ENCODE measurements around the gene ATP6V0A1. TPM values are rescaled to one million over a fixed set of nuclear protein-coding genes. Genes with fewer than 3 reads are reported as not detected.

Gene ATP6V0A1
- total and polyA plus RNA-seq, 4 donors = 71.1 to 321 (median 199) TPM

- no peak for DNase-seq (ENCODE audit: low read depth in 4 of 6, low spot score in 6 of 6)
- Histone ChIP-seq H3K9me3 (ENCODE audit: control insufficient read depth, insufficient read depth, low read length) (no peaks in the 10 kb centered on the region), H3K27ac (ENCODE audit: low read depth, low read length) (no peak overlapping the region), H3K27me3 (ENCODE audit: control insufficient read depth, insufficient read depth, low read length) (no peaks in the 10 kb centered on the region), H3K4me1 (ENCODE audit: control insufficient read depth, insufficient read depth, low read length) (no peaks in the 10 kb centered on the region), H3K36me3 (ENCODE audit: control insufficient read depth, insufficient read depth, low read length) (peaks cover 74% of the 10 kb centered on the region), H3K4me3 (ENCODE audit: low read depth, low read length) (no peak overlapping the region)
- 100% methylated on average over 1 of the region's 4 CpGs for WGBS (ENCODE audit: insufficient coverage)
These were observed 36.0 kb downstream of the ATP6V0A1 start for GRCh38 chr17:42494673-42495072.

DNA sequence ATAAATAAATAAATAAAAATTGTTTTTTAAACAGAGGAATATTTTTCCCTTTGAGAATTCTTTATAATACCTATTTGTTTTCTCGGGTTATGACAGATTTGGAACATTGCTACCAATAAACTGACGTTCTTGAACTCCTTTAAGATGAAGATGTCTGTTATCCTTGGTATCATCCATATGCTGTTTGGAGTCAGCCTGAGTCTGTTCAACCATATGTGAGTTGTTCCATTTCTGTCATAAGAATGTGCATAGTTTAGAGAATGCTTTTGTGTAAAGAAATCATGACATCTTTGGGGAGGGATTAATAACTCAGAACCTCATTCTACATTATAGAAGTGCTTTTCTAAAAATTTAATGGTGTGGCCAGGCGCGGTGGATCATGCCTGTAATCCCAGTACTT, 40.1 kb downstream of the ATP6V0A1 start:
- Histone ChIP-seq H3K4me3 (ENCODE audit: low read depth, low read length) (no peak overlapping the region), H3K27ac (ENCODE audit: low read depth, low read length) (no peak overlapping the region), H3K9me3 (ENCODE audit: control insufficient read depth, insufficient read depth, low read length) (no peaks in the 10 kb centered on the region), H3K4me1 (ENCODE audit: control insufficient read depth, insufficient read depth, low read length) (no peaks in the 10 kb centered on the region), H3K27me3 (ENCODE audit: control insufficient read depth, insufficient read depth, low read length) (no peaks in the 10 kb centered on the region), H3K36me3 (ENCODE audit: control insufficient read depth, insufficient read depth, low read length) (peaks cover 67% of the 10 kb centered on the region)
- WGBS (ENCODE audit: insufficient coverage) = 80% methylated on average over 1 of the region's 4 CpGs
- DNase-seq (ENCODE audit: low read depth in 4 of 6, low spot score in 6 of 6) = peak in 1 of 6 donors; percentile 44

GRCh38 chr17:42502091-42502490, 43.4 kb downstream of the ATP6V0A1 start:
- no peak for DNase-seq (ENCODE audit: low read depth in 4 of 6, low spot score in 6 of 6)
- no peak overlapping the region for H3K4me3 ChIP-seq (ENCODE audit: low read depth, low read length)
- no peaks in the 10 kb centered on the region for H3K4me1 ChIP-seq (ENCODE audit: control insufficient read depth, insufficient read depth, low read length)
- peaks cover 55% of the 10 kb centered on the region for H3K36me3 ChIP-seq (ENCODE audit: control insufficient read depth, insufficient read depth, low read length)
- H3K27me3 ChIP-seq (ENCODE audit: control insufficient read depth, insufficient read depth, low read length) = no peaks in the 10 kb centered on the region
- 97% methylated on average over 3 of the region's 5 CpGs for WGBS (ENCODE audit: insufficient coverage)
- H3K9me3 ChIP-seq (ENCODE audit: control insufficient read depth, insufficient read depth, low read length) = no peaks in the 10 kb centered on the region
- H3K27ac ChIP-seq (ENCODE audit: low read depth, low read length) = no peak overlapping the region

- Histone ChIP-seq H3K27me3 (ENCODE audit: control insufficient read depth, insufficient read depth, low read length) (no peaks in the 10 kb centered on the region), H3K4me1 (ENCODE audit: control insufficient read depth, insufficient read depth, low read length) (no peaks in the 10 kb centered on the region), H3K27ac (ENCODE audit: low read depth, low read length) (no peak overlapping the region), H3K9me3 (ENCODE audit: control insufficient read depth, insufficient read depth, low read length) (no peaks in the 10 kb centered on the region), H3K4me3 (ENCODE audit: low read depth, low read length) (no peak overlapping the region), H3K36me3 (ENCODE audit: control insufficient read depth, insufficient read depth, low read length) (peaks cover 55% of the 10 kb centered on the region)
- DNase-seq (ENCODE audit: low read depth in 4 of 6, low spot score in 6 of 6) = no peak
- no CpG with 5 or more reads among the region's 1 CpG for WGBS (ENCODE audit: insufficient coverage)
These were observed 44.2 kb downstream of the ATP6V0A1 start for GRCh38 chr17:42502926-42503325.

DNA sequence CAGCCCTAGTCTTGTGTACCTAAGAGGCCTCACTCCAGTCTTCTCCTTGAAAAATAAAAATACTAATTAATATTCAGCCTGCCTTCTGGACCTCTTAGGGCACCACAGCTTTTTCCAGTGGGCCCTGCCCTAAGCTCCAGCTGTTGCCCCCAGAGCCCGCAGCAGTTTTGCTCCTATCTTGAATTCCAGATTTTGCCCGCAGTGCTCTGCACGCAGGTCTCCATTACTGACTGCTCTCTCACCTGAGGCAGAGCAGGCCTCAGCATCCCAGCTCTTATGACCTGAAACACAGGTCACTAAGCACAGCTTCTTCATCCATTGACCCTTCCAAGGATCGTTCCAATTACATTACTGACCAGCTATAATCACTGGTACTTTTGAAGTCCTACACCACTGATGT, 49.0 kb downstream of the ATP6V0A1 start:
- Histone ChIP-seq H3K4me1 (ENCODE audit: control insufficient read depth, insufficient read depth, low read length) (peaks cover 3% of the 10 kb centered on the region), H3K4me3 (ENCODE audit: low read depth, low read length) (no peak overlapping the region), H3K9me3 (ENCODE audit: control insufficient read depth, insufficient read depth, low read length) (no peaks in the 10 kb centered on the region), H3K27ac (ENCODE audit: low read depth, low read length) (no peak overlapping the region), H3K36me3 (ENCODE audit: control insufficient read depth, insufficient read depth, low read length) (peaks cover 68% of the 10 kb centered on the region), H3K27me3 (ENCODE audit: control insufficient read depth, insufficient read depth, low read length) (no peaks in the 10 kb centered on the region)
- WGBS (ENCODE audit: insufficient coverage) = 94% methylated on average over 3 of the region's 4 CpGs
- no peak for DNase-seq (ENCODE audit: low read depth in 4 of 6, low spot score in 6 of 6)

GRCh38 chr17:42508426-42509165, 49.9 kb downstream of the ATP6V0A1 start:
- peaks cover 5% of the 10 kb centered on the region for H3K4me1 ChIP-seq (ENCODE audit: control insufficient read depth, insufficient read depth, low read length)
- H3K27ac ChIP-seq (ENCODE audit: low read depth, low read length) = no peak overlapping the region
- no peaks in the 10 kb centered on the region for H3K27me3 ChIP-seq (ENCODE audit: control insufficient read depth, insufficient read depth, low read length)
- no peak overlapping the region for H3K4me3 ChIP-seq (ENCODE audit: low read depth, low read length)
- no peaks in the 10 kb centered on the region for H3K9me3 ChIP-seq (ENCODE audit: control insufficient read depth, insufficient read depth, low read length)
- 86% methylated on average over 9 of the region's 12 CpGs for WGBS (ENCODE audit: insufficient coverage)
- peaks cover 74% of the 10 kb centered on the region for H3K36me3 ChIP-seq (ENCODE audit: control insufficient read depth, insufficient read depth, low read length)
- no peak for DNase-seq (ENCODE audit: low read depth in 4 of 6, low spot score in 6 of 6)

GRCh38 chr17:42509409-42509808, 50.7 kb downstream of the ATP6V0A1 start:
- no peaks in the 10 kb centered on the region for H3K9me3 ChIP-seq (ENCODE audit: control insufficient read depth, insufficient read depth, low read length)
- H3K4me3 ChIP-seq (ENCODE audit: low read depth, low read length) = no peak overlapping the region
- H3K27me3 ChIP-seq (ENCODE audit: control insufficient read depth, insufficient read depth, low read length) = no peaks in the 10 kb centered on the region
- H3K27ac ChIP-seq (ENCODE audit: low read depth, low read length) = no peak overlapping the region
- 86% methylated on average over 3 of the region's 5 CpGs for WGBS (ENCODE audit: insufficient coverage)
- peaks cover 5% of the 10 kb centered on the region for H3K4me1 ChIP-seq (ENCODE audit: control insufficient read depth, insufficient read depth, low read length)
- H3K36me3 ChIP-seq (ENCODE audit: control insufficient read depth, insufficient read depth, low read length) = peaks cover 79% of the 10 kb centered on the region
- DNase-seq (ENCODE audit: low read depth in 4 of 6, low spot score in 6 of 6) = no peak

DNA sequence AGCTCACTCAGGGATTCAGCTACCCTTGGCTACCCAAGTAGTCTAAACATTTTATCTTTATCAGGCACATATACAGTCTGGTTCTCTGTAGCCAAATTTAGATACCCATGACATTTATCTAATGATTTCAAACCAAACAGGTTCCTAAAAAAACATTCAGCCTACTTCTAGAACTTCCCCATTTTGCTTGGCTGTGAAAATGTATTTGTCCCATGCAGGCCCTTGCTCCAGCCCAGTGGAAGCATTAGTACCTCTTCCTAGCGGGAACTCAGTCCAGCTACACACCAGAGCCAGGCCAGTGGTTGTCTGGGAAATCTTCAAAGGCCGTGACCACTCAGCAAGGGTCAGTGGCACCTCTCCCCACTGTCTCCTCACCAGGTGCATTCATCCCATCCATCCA, 51.2 kb downstream of the ATP6V0A1 start:
- 100% methylated on average over 2 of the region's 2 CpGs for WGBS (ENCODE audit: insufficient coverage)
- Histone ChIP-seq H3K4me3 (ENCODE audit: low read depth, low read length) (no peak overlapping the region), H3K27ac (ENCODE audit: low read depth, low read length) (no peak overlapping the region), H3K4me1 (ENCODE audit: control insufficient read depth, insufficient read depth, low read length) (peaks cover 5% of the 10 kb centered on the region), H3K27me3 (ENCODE audit: control insufficient read depth, insufficient read depth, low read length) (no peaks in the 10 kb centered on the region), H3K9me3 (ENCODE audit: control insufficient read depth, insufficient read depth, low read length) (no peaks in the 10 kb centered on the region), H3K36me3 (ENCODE audit: control insufficient read depth, insufficient read depth, low read length) (peaks cover 84% of the 10 kb centered on the region)
- DNase-seq (ENCODE audit: low read depth in 4 of 6, low spot score in 6 of 6) = no peak

DNA sequence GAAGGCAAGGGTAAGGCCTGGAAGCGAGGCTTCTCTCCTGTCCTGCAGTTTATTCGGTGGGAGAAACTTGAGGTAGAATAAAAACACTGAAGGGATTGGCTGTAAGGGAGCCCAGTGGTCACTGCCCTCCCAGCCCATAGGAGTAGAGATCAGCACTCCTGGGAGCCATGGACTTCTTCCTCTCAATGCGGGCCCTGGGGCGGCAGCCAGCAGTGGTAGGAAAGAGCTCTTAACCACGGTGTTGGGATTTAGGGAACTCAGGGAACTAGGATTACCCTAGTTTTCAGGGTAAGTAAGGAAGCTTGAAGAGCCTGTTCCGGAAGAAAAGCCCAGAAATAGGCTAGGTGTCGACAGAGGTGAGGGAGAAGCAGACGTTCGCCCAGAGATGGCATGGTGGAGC, 53.6 kb downstream of the ATP6V0A1 start:
- peaks cover 6% of the 10 kb centered on the region for H3K4me1 ChIP-seq (ENCODE audit: control insufficient read depth, insufficient read depth, low read length)
- no peaks in the 10 kb centered on the region for H3K27me3 ChIP-seq (ENCODE audit: control insufficient read depth, insufficient read depth, low read length)
- no peak for DNase-seq (ENCODE audit: low read depth in 4 of 6, low spot score in 6 of 6)
- 93% methylated on average over 9 of the region's 9 CpGs for WGBS (ENCODE audit: insufficient coverage)
- peak overlapping the region; percentile 59 for H3K27ac ChIP-seq (ENCODE audit: low read depth, low read length)
- no peak overlapping the region for H3K4me3 ChIP-seq (ENCODE audit: low read depth, low read length)
- no peaks in the 10 kb centered on the region for H3K9me3 ChIP-seq (ENCODE audit: control insufficient read depth, insufficient read depth, low read length)
- peaks cover 92% of the 10 kb centered on the region for H3K36me3 ChIP-seq (ENCODE audit: control insufficient read depth, insufficient read depth, low read length)

GRCh38 chr17:42512733-42513251, 54.1 kb downstream of the ATP6V0A1 start:
- Histone ChIP-seq H3K4me1 (ENCODE audit: control insufficient read depth, insufficient read depth, low read length) (peaks cover 10% of the 10 kb centered on the region), H3K27me3 (ENCODE audit: control insufficient read depth, insufficient read depth, low read length) (no peaks in the 10 kb centered on the region), H3K36me3 (ENCODE audit: control insufficient read depth, insufficient read depth, low read length) (peaks cover 90% of the 10 kb centered on the region), H3K27ac (ENCODE audit: low read depth, low read length) (peak overlapping the region; percentile 59), H3K9me3 (ENCODE audit: control insufficient read depth, insufficient read depth, low read length) (no peaks in the 10 kb centered on the region), H3K4me3 (ENCODE audit: low read depth, low read length) (no peak overlapping the region)
- 85% methylated on average over 4 of the region's 6 CpGs for WGBS (ENCODE audit: insufficient coverage)
- no peak for DNase-seq (ENCODE audit: low read depth in 4 of 6, low spot score in 6 of 6)
